ENCODE measurements around the gene SHOC2.

Gene SHOC2

GRCh38 chr10:110919349-110919931 lies at the start of gene SHOC2:
SHOC2 (plus strand) TSS chr10:110919604; CDS start chr10:110964359, 44,755 bp downstream.
- DNase-seq (ENCODE audit: low spot score): peak; percentile 99

DNA sequence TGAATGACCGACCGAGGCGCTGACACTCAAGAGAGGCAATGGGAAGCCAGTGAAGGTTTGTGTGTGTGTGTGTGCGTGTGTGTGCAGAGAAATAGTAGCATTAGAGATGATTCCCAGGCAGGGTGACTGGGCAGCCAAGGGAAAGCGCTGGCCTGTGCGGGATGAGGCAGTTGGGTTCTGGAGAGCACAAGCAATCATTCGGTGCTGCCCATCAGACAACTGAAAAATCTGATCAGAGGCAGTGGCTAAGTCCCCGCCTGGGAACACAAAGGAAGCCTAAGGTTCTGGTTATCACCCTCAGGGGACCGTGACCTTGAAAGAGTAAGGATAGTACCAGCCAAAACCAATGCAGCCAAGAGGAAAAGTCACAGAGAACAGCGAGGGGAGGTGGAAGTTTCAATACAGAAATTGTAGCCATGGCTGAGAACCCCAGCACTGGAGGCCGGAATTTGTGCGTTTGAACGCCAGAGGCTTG lies 48.5 kb upstream of the SHOC2 start:
- no peak for DNase-seq (ENCODE audit: low spot score)

- DNase-seq (ENCODE audit: low spot score): peak; percentile 94
Observed at GRCh38 chr10:110871298-110872084, 47.9 kb upstream of the SHOC2 start, which contains the start of gene PDCD4. PDCD4 (plus strand) TSS chr10:110871928; CDS start chr10:110876028, 4,100 bp downstream.

- peak; percentile 77 for DNase-seq (ENCODE audit: low spot score)
Observed at GRCh38 chr10:110872145-110872983, 47.0 kb upstream of the SHOC2 start.

DNA sequence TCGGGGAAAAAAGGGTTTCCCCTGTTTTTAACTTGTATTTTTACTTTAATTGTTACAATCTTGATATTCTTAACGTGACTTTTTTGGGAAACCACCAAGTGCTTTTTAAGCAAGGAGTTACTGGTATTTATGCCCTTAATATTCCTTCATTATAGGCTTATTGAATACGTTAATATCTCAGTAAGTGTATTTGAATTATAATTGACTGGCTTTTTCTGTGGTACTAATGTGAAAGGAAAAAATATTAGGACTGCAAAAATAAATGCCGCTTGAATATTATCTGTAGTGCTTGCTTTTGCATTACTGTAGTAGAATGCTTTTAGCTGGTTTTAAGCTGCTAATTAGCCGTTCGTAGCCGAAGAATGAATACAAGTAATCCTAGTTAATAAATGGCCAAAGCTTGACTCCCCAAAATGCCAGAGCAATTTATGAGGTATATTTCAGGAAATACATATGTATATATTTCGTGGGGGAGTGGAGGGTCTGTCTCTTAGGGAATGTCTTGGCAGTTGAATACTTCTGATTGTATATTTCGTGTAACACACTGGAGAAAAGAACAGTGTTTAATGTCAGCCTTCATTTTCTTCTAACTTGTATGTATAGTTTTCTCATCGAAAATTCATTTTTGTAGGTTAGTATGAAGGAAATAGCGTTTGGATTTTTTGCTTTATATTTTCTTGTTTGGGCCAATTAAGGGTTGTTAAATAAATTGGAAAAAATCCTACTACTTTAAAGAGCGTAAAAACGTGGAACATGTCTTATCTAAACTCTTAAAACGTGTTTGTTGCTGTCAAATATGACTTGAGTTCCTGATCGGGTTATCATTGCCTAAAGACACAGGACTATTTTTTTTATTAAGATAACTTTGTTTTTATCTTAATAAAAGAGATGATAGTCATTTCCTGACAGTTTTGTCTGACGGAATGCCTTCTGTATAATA lies 46.1 kb upstream of the SHOC2 start:
- DNase-seq (ENCODE audit: low spot score): no peak

GRCh38 chr10:110873951-110874350 lies 45.5 kb upstream of the SHOC2 start:
- DNase-seq (ENCODE audit: low spot score): no peak

DNA sequence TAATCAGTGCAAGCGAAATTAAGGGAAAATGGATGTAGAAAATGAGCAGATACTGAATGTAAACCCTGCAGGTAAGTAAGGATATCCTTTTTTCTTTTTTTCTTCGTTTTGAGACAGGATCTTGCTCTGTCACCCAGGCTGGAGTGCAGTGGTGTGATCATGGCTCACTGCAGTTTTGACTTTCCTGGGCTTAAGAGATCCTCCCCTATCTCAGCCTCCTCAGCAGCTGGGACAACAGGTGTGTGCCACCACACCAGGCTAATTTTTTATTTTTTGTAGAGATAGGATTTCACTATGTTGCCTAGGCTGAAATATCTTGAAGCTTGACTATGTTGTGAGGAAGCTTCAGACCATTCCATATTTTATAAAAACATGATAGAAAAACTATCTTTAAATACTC lies 43.4 kb upstream of the SHOC2 start:
- DNase-seq (ENCODE audit: low spot score): no peak

GRCh38 chr10:110876788-110877187 lies 42.6 kb upstream of the SHOC2 start:
- no peak for DNase-seq (ENCODE audit: low spot score)

GRCh38 chr10:110880012-110880411 lies 39.4 kb upstream of the SHOC2 start:
- DNase-seq (ENCODE audit: low spot score): no peak

GRCh38 chr10:110881247-110881646 lies 38.2 kb upstream of the SHOC2 start:
- DNase-seq (ENCODE audit: low spot score): no peak

DNA sequence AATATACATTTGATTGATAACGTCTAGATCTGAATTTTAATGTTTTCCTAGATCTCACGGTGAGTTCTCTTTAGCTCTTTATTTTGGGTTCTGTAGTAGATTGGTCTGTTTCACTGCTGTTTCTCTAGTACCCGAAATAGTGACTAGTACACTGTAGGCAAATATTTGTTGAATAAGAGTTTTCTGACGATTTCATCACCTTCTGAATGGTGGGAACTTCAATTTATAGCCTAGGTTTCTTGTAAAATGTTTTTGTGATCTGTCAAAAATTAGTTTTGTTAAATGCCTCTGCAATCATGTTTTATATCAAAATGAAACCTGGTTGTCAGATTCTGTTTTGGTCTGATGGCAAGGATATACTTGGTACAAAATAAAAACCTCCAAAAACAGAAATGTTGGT lies 37.5 kb upstream of the SHOC2 start:
- DNase-seq (ENCODE audit: low spot score): no peak

DNA sequence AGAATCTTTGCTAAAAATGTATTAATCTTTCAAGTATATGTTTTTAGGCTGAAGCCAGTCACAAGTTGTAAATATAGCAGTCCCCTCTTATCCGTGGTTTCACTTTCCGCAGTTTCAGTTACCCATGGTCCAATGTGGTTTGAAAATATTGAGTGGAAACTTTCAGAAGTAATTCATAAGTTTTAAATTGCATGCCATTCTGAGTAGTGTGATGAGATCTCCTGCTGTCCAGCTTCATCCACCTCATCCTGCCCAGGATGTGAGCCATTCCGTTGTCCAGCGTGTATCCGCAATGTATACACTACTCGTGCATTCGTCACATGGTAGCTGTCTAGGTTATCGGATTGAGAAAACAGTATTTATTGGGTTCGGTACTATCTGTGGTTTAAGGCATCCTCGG lies 35.5 kb upstream of the SHOC2 start:
- DNase-seq (ENCODE audit: low spot score): no peak

GRCh38 chr10:110885932-110886674 lies 33.3 kb upstream of the SHOC2 start:
- peak; percentile 26 for DNase-seq (ENCODE audit: low spot score)

DNA sequence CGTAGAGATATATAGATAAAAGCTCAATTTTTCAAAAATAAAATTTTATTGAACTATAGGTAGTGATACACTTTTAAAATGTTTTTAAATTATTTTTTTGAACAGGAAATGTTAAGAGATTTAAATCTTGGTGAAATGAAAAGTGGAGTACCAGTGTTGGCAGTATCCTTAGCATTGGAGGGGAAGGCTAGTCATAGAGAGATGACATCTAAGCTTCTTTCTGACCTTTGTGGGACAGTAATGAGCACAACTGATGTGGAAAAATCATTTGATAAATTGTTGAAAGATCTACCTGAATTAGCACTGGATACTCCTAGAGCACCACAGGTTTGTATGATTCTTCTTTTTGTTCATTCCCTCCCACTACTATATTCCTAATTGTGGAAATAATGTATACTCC lies 31.8 kb upstream of the SHOC2 start:
- no peak for DNase-seq (ENCODE audit: low spot score)

GRCh38 chr10:110892602-110893288 lies 26.7 kb upstream of the SHOC2 start:
- DNase-seq (ENCODE audit: low spot score): no peak

GRCh38 chr10:110893559-110894179 lies 25.7 kb upstream of the SHOC2 start:
- DNase-seq (ENCODE audit: low spot score): peak; percentile 70

- no peak for DNase-seq (ENCODE audit: low spot score)
Observed at GRCh38 chr10:110897184-110897583, 22.2 kb upstream of the SHOC2 start.

DNA sequence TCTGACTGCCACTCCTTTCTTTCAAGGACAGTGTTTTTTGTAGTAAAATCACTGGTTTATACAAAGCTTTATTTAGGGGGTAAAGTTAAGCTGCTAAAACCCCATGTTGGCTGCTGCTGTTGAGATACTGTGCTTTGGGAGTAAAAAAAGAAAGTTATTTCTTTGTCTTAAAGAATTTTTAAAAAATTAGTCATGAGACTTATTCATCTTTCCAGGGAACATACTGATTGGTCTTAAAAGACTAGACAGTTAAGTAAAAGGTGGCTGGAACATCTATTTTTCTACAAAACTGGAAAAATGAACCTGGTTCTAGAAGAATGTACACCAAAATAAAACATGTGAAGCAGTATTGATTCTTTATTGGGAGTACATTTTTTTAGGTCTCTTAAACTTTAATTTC lies 21.0 kb upstream of the SHOC2 start:
- no peak for DNase-seq (ENCODE audit: low spot score)

DNA sequence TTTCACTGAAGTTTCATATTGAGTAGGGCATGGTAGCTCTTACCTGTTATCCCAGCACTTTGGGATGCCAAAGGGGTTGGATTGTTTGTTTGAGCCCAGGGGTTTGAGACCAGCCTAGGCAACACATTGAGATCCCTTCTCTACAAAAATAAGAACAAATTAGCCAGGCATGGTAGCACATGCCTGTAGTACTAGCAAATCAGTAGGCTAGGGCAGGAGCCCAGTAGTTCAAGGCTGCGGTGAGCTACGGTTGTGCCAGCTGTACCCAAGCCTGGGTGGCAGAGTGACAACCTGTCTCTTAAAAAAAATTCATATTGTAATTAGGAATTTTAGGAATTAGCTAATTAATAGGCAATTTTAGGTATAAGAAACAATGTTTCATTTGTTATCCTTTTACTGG lies 18.4 kb upstream of the SHOC2 start:
- no peak for DNase-seq (ENCODE audit: low spot score)

Measured in CD4-positive, alpha-beta T cell treated with Interleukin-15 for 4 hours (primary cell).